Fibroblast of lung (primary cell): Measurements from ENCODE around the gene OR4D10.
"Not testable (repeated sequence)": the region's sequence is repeated elsewhere in the genome, so short reads cannot be mapped to it uniquely, and the experiment has no call there.

Experiments used
- EZH2 ChIP-seq: IDR thresholded peaks from 2 replicates; pipeline ENCODE4 v1.5.1; 2012; ENCODE audit warnings: low read length, control low read depth, mild to moderate bottlenecking; ENCODE audit errors: missing control alignments
- TF ChIP-seq, protein P1 (sequence below), 2 donors: IDR thresholded peaks in 1 of 2; conservative IDR thresholded peaks in 1 of 2; 1 replicate in 1 of 2; 2 replicates in 1 of 2; pipeline ENCODE4 v1.5.1; 2011 to 2012; ENCODE audit warnings: low read length in 2 of 2, control low read depth in 1 of 2, inconsistent platforms in 1 of 2, low read depth in 1 of 2, mild to moderate bottlenecking in 1 of 2

DNA sequence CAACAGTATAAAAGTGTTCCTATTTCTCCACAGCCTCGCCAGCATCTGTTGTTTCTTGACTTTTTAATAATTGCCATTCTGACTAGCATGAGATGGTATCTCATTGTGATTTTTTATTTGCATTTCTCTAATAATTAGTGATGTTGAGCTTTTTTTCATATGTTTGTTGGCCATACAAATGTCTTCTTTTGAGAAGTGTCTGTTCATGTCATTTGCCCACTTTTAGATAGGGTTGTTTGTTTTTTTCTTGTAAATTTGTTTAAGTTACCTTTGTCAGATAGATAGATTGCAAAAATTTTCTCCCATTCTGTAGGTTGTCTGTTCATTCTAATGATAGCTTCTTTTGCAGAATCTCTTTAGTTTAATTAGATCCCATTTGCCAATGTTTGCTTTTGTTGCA is 27.5 kb upstream of the OR4D10 start:
- TF ChIP-seq, protein P1, sequence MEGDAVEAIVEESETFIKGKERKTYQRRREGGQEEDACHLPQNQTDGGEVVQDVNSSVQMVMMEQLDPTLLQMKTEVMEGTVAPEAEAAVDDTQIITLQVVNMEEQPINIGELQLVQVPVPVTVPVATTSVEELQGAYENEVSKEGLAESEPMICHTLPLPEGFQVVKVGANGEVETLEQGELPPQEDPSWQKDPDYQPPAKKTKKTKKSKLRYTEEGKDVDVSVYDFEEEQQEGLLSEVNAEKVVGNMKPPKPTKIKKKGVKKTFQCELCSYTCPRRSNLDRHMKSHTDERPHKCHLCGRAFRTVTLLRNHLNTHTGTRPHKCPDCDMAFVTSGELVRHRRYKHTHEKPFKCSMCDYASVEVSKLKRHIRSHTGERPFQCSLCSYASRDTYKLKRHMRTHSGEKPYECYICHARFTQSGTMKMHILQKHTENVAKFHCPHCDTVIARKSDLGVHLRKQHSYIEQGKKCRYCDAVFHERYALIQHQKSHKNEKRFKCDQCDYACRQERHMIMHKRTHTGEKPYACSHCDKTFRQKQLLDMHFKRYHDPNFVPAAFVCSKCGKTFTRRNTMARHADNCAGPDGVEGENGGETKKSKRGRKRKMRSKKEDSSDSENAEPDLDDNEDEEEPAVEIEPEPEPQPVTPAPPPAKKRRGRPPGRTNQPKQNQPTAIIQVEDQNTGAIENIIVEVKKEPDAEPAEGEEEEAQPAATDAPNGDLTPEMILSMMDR (conservative IDR thresholded peaks at IDR 0.05 in 1 of 2, IDR thresholded peaks at IDR 0.05 in 1 of 2; ENCODE audit: low read depth in 1 of 2, low read length in 2 of 2), result not testable (repeated sequence)
- TF ChIP-seq EZH2, result not testable (repeated sequence)
